GM12878 (cell line): ENCODE results near the gene MAN2B2. TPM values are rescaled to one million over a fixed set of nuclear protein-coding genes. Genes with fewer than 3 reads are reported as not detected.

ENCODE experiments used
- ATAC-seq: fragments of 200-7000 bp; cut with Tn5 transposase; 3 replicates; pipeline ENCODE4 v1.9.1; 2020; ENCODE audit warnings: mild to moderate bottlenecking, moderate library complexity
- BruUV-seq: library from RNA; stranded (reverse); fragments of 400-500 nt; replicated peaks from 2 replicates; lab custom pipeline; 2021; lab: Mats Ljungman, UMichigan
- CTCF ChIA-PET: fragments of 300-600 bp; sonication (Branson Sonifier 250); formaldehyde crosslinking; extraction: SDS; loops from one replicate; lab custom pipeline; 2021; ENCODE audit warnings: inconsistent platforms; lab: Yijun Ruan, JAX
- POLR2A ChIA-PET: fragments of 350-600 bp; formaldehyde crosslinking; extraction: SDS; loops from one replicate; lab custom pipeline; 2021; ENCODE audit warnings: inconsistent platforms; lab: Charles Lee
- RAD21 ChIA-PET: fragments of 300-600 bp; sonication (Branson Sonifier 250); formaldehyde crosslinking; loops from one replicate; lab custom pipeline; 2023; ENCODE audit warnings: antibody characterized with exemption; ENCODE audit not compliant: unreplicated experiment; lab: Charles Lee
- SMC1A ChIA-PET: fragments of 300-600 bp; sonication (Branson Sonifier 250); formaldehyde crosslinking; loops from one replicate; lab custom pipeline; 2023; ENCODE audit not compliant: unreplicated experiment, uncharacterized antibody; lab: Charles Lee
- DNase-seq: peaks from one replicate; pipeline ENCODE4 v3.0.0-alpha.2; 2011; ENCODE audit warnings: low read depth, low spot score
- FAIRE-seq: peaks from 3 replicates; lab custom pipeline; 2011; peaks lifted over from hg19 to GRCh38; lab: Jason Lieb, UNC
- H2AFZ ChIP-seq: 2 replicates; pipeline ENCODE4 v1.6.0; 2011; ENCODE audit warnings: low read depth, low read length, control low read depth; ENCODE audit not compliant: control insufficient read depth
- H3K27ac ChIP-seq: 2 replicates; pipeline ENCODE4 v1.5.1; 2011; ENCODE audit warnings: control low read depth; ENCODE audit not compliant: control insufficient read depth, insufficient read depth
- H3K27me3 ChIP-seq, 2 experiments: replicated peaks in 1 of 2; 2 replicates each; pipeline versions ENCODE4 v1.6.0 to v1.6.1; 2011; ENCODE audit warnings: low read length in 1 of 2; ENCODE audit not compliant: control insufficient read depth in 2 of 2, insufficient read depth in 2 of 2
- H3K36me3 ChIP-seq, 2 experiments: 2 replicates each; pipeline ENCODE4 v1.5.1; 2011; ENCODE audit warnings: low read length in 1 of 2; ENCODE audit not compliant: control insufficient read depth in 2 of 2, insufficient read depth in 2 of 2
- H3K4me1 ChIP-seq: 2 replicates; pipeline ENCODE4 v1.6.1; 2011; ENCODE audit warnings: mild to moderate bottlenecking, low read length, moderate library complexity, mixed read lengths; ENCODE audit not compliant: control insufficient read depth, insufficient read depth
- H3K4me2 ChIP-seq: 2 replicates; pipeline ENCODE4 v1.6.0; 2011; ENCODE audit warnings: control low read depth; ENCODE audit not compliant: control insufficient read depth, insufficient read depth
- H3K4me3 ChIP-seq: fragments of 200-600 bp; sonication (generic); 2 replicates; pipeline ENCODE4 v1.5.1; 2016
- H3K79me2 ChIP-seq: 2 replicates; pipeline ENCODE4 v1.6.0; 2011; ENCODE audit warnings: low read length; ENCODE audit not compliant: control insufficient read depth, insufficient read depth
- H3K9ac ChIP-seq: 2 replicates; pipeline ENCODE4 v1.8.0; 2011; ENCODE audit warnings: low read length, control low read depth, mixed read lengths; ENCODE audit not compliant: control insufficient read depth, insufficient read depth
- H3K9me3 ChIP-seq: replicated peaks from 3 replicates; pipeline ENCODE4 v1.5.1; 2011; ENCODE audit warnings: mild to moderate bottlenecking, low read length; ENCODE audit not compliant: control insufficient read depth, insufficient read depth
- H4K20me1 ChIP-seq: 2 replicates; pipeline ENCODE4 v1.6.0; 2011; ENCODE audit not compliant: control insufficient read depth, insufficient read depth
- BCLAF1 ChIP-seq: fragments of 450-650 bp; IDR thresholded peaks from 2 replicates; pipeline ENCODE4 v1.6.1; 2017; ENCODE audit warnings: antibody characterized with exemption, mild to moderate bottlenecking, moderate library complexity
- CEBPB ChIP-seq, 2 experiments: fragments of 150-350 bp in 1 of 2; IDR thresholded peaks; 2 replicates each; pipeline ENCODE4 v1.6.1; 2012 to 2014; ENCODE audit warnings: low read depth in 2 of 2, low read length in 2 of 2, borderline replicate concordance in 1 of 2, inconsistent platforms in 1 of 2
- NFIC ChIP-seq: IDR thresholded peaks from 2 replicates; pipeline ENCODE4 v1.6.1; 2012; ENCODE audit warnings: low read depth, mild to moderate bottlenecking, inconsistent platforms, low read length, moderate library complexity
- NKRF ChIP-seq: fragments of 450-650 bp; conservative IDR thresholded peaks from 2 replicates; pipeline ENCODE4 v1.6.1; 2017; ENCODE audit warnings: mild to moderate bottlenecking, moderate library complexity
- NRF1 ChIP-seq: conservative IDR thresholded peaks from 2 replicates; pipeline ENCODE4 v1.6.1; 2011; ENCODE audit warnings: mild to moderate bottlenecking, low read depth, low read length, improper control_type of control experiment
- PAX5 ChIP-seq: IDR thresholded peaks from 2 replicates; pipeline ENCODE4 v1.6.1; 2011; ENCODE audit warnings: low read depth, low read length, borderline replicate concordance
- RAD21 ChIP-seq: IDR thresholded peaks from 2 replicates; pipeline ENCODE4 v1.6.1; 2011; ENCODE audit warnings: mild to moderate bottlenecking, low read depth, low read length, moderate library complexity; ENCODE audit not compliant: insufficient read depth
- RBBP5 ChIP-seq: fragments of 200-600 bp; sonication (generic); conservative IDR thresholded peaks from 2 replicates; pipeline ENCODE4 v1.6.1; 2016
- TARDBP ChIP-seq: IDR thresholded peaks from 2 replicates; pipeline ENCODE4 v1.6.1; 2016; ENCODE audit warnings: borderline replicate concordance
- ZBTB33 ChIP-seq: fragments of 450-650 bp; IDR thresholded peaks from 2 replicates; pipeline ENCODE4 v1.6.1; 2017; ENCODE audit warnings: mild to moderate bottlenecking
- WGBS: methylation state at CpG from one replicate; pipeline ENCODE4 v1.1.6; 2016; ENCODE audit warnings: low lambda C conversion rate; ENCODE audit not compliant: insufficient replicate concordance, insufficient coverage; ENCODE audit errors: missing lambda C conversion rate; 5-methylcytosine and 5-hydroxymethylcytosine counted together
- in situ Hi-C: fragments of 300-500 bp; cut with MboI; formaldehyde crosslinking; loops from 9 replicates; pipeline ENCODE4 v1.14.3; 2018; ENCODE audit warnings: mixed read lengths
- intact Hi-C: fragments of 100-400 bp; cut with micrococcal nuclease; formaldehyde crosslinking; loops from one replicate; pipeline ENCODE4 v1.14.2; 2022; ENCODE audit not compliant: unreplicated experiment
- polyA plus RNA-seq, 11 experiments: library from polyadenylated mRNA; depleted of rRNA in 4 of 11; unstranded in 6 of 11; stranded (reverse) in 5 of 11; fragments of >200 nt; fragmentation: Nextera tagmentation in 4 of 11; fragmentation: Illumina TruSeq in 1 of 11; extraction: Ambion mirVana in 4 of 11; extraction: Trizol in 1 of 11; gene quantifications; 1 replicate in 1 of 11; 2 replicates in 10 of 11; pipeline versions ENCODE4 v1.2.1 to v1.2.3, GENCODE V29; 2011 to 2016; ENCODE audit warnings: inconsistent platforms in 2 of 11, missing spikeins in 2 of 11, low read depth in 1 of 11
- total RNA-seq, 4 experiments: library from RNA; depleted of rRNA in 3 of 4; stranded (reverse); fragments of >200 nt in 3 of 4; fragmentation: Illumina TruSeq in 1 of 4; extraction: Trizol in 1 of 4; gene quantifications; 2 replicates each; pipeline versions ENCODE4 v1.2.1 to v1.2.3, GENCODE V29; 2013 to 2021

MAN2B2 gene
- total and polyA plus RNA-seq, 10 of the 15 experiments (the other 5 are each of a cell fraction or from before 2014, with no cell fraction given) = 0.47 to 14.5 (median 7.0) TPM

GRCh38 chr4:6529021-6529420, 46.0 kb upstream of the MAN2B2 start (continued):
- TF ChIP-seq NKRF = no peak

GRCh38 chr4:6530301-6530700, 44.7 kb upstream of the MAN2B2 start:
- DNase-seq = no peak
- H3K36me3 ChIP-seq = no peaks in the 10 kb centered on the region
- no peaks in the 10 kb centered on the region for H3K4me1 ChIP-seq
- RAD21 ChIA-PET = no interaction called here
- H3K4me3 ChIP-seq = no peak overlapping the region
- H2AFZ ChIP-seq = no peak overlapping the region
- BruUV-seq = no TSS peak
- CTCF ChIA-PET = no interaction called here
- no peak overlapping the region for H3K4me2 ChIP-seq
- POLR2A ChIA-PET = no interaction called here
- ATAC-seq = no peak
- H3K79me2 ChIP-seq = no peaks in the 10 kb centered on the region
- no peaks in the 10 kb centered on the region for H4K20me1 ChIP-seq
- TF ChIP-seq NRF1 = no peak
- TF ChIP-seq TARDBP = no peak
- no peak for TF ChIP-seq RBBP5
- no peak for TF ChIP-seq NFIC
- TF ChIP-seq RAD21 = no peak
- no peak for TF ChIP-seq BCLAF1
- no peak for TF ChIP-seq CEBPB (IDR thresholded peaks at IDR 0.05; ENCODE audit: borderline replicate concordance in 1 of 2, low read depth in 2 of 2, low read length in 2 of 2)
- no peak for TF ChIP-seq PAX5
- no peak for TF ChIP-seq ZBTB33
- TF ChIP-seq, all 136 proteins: peak for 0
- in situ Hi-C loops (no loop called here), intact Hi-C loops (no loop called here)
- Histone ChIP-seq H3K9me3 (no peaks in the 10 kb centered on the region; the same call in 2 of the 3 replicates), H3K27ac (no peak overlapping the region), H3K27me3 (peaks cover 0 to 2% of the 10 kb centered on the region in 2 experiments; a peak in 2 of 4 replicates), H3K9ac (no peak overlapping the region)
- FAIRE-seq = no peak
- WGBS = 69% methylated on average over 15 of the region's 15 CpGs
- SMC1A ChIA-PET = no interaction called here
